ENCODE measurements around the gene LDLRAD4.
A peak's percentile ranks its signal among the peaks of the same experiment; 100 is the strongest.

The LDLRAD4 gene

GRCh38 chr18:13206301-13206700 lies 12.3 kb upstream of the LDLRAD4 start:
- FAIRE-seq, result no peak

GRCh38 chr18:13207294-13207693 lies 11.3 kb upstream of the LDLRAD4 start:
- no peak for FAIRE-seq

- FAIRE-seq, result no peak
These were observed 7.0 kb upstream of the LDLRAD4 start for GRCh38 chr18:13211534-13211933.

GRCh38 chr18:13213036-13213795 lies 5.3 kb upstream of the LDLRAD4 start:
- FAIRE-seq, result no peak

GRCh38 chr18:13214609-13215008 lies 4.0 kb upstream of the LDLRAD4 start:
- FAIRE-seq, result no peak

GRCh38 chr18:13216092-13216582 lies 2.4 kb upstream of the LDLRAD4 start:
- FAIRE-seq, result peak; percentile 48

- no peak for FAIRE-seq
These were observed 1.7 kb upstream of the LDLRAD4 start for GRCh38 chr18:13216711-13217465.

GRCh38 chr18:13217466-13217961 lies 1.0 kb upstream of the LDLRAD4 start:
- no peak for FAIRE-seq

- no peak for FAIRE-seq
These were observed 591 bp upstream of the LDLRAD4 start for GRCh38 chr18:13217971-13218367.

GRCh38 chr18:13218997-13219396 lies 437 bp downstream of the LDLRAD4 start:
- no peak for FAIRE-seq

GRCh38 chr18:13219593-13220159 lies 1.1 kb downstream of the LDLRAD4 start:
- FAIRE-seq, result no peak

- FAIRE-seq, result no peak
These were observed 1.9 kb downstream of the LDLRAD4 start for GRCh38 chr18:13220361-13220991.

- peak; percentile 84 for FAIRE-seq
These were observed 3.6 kb downstream of the LDLRAD4 start for GRCh38 chr18:13221869-13222855.

- FAIRE-seq, result no peak
These were observed 4.3 kb downstream of the LDLRAD4 start for GRCh38 chr18:13222856-13223281.

- FAIRE-seq, result no peak
These were observed 5.0 kb downstream of the LDLRAD4 start for GRCh38 chr18:13223311-13224143.

GRCh38 chr18:13225261-13225660 lies 6.7 kb downstream of the LDLRAD4 start:
- FAIRE-seq, result no peak

- FAIRE-seq, result peak; percentile 4
These were observed 8.1 kb downstream of the LDLRAD4 start for GRCh38 chr18:13226533-13227144.

GRCh38 chr18:13227910-13228309 lies 9.3 kb downstream of the LDLRAD4 start:
- no peak for FAIRE-seq

- FAIRE-seq, result no peak
These were observed 10.6 kb downstream of the LDLRAD4 start for GRCh38 chr18:13229001-13229671.

- FAIRE-seq, result no peak
These were observed 12.6 kb downstream of the LDLRAD4 start for GRCh38 chr18:13231151-13231550.

All from endometrium (tissue), 2 donors.